H1 (cell line): Measurements from ENCODE around the gene MVD. TPM values are rescaled to one million over a fixed set of nuclear protein-coding genes. Genes with fewer than 3 reads are reported as not detected.

Source experiments
- BACH1 ChIP-seq: IDR thresholded peaks from 2 replicates; pipeline ENCODE4 v1.6.1; 2012; ENCODE audit warnings: low read length, improper control_type of control experiment
- CEBPB ChIP-seq: IDR thresholded peaks from 2 replicates; pipeline ENCODE4 v1.6.1; 2012; ENCODE audit warnings: low read depth, low read length
- MAX ChIP-seq: IDR thresholded peaks from 2 replicates; pipeline ENCODE4 v1.6.1; 2012; ENCODE audit warnings: inconsistent platforms
- NRF1 ChIP-seq: IDR thresholded peaks from 2 replicates; pipeline ENCODE4 v1.6.1; 2011; ENCODE audit warnings: mild to moderate bottlenecking, low read depth, low read length, improper control_type of control experiment
- SIN3A ChIP-seq, 2 experiments: IDR thresholded peaks in 1 of 2; conservative IDR thresholded peaks in 1 of 2; 2 replicates each; pipeline ENCODE4 v1.6.1; 2011 to 2012; ENCODE audit warnings: low read length in 2 of 2, improper control_type of control experiment in 1 of 2, low read depth in 1 of 2, mild to moderate bottlenecking in 1 of 2
- SUZ12 ChIP-seq: fragments of 200-600 bp; sonication (generic); IDR thresholded peaks from 2 replicates; pipeline ENCODE4 v1.6.1; 2012; ENCODE audit warnings: mild to moderate bottlenecking, inconsistent platforms, low read length, moderate library complexity, mixed read lengths
- polyA plus RNA-seq, 7 experiments: library from polyadenylated mRNA; depleted of rRNA in 3 of 7; stranded (reverse) in 5 of 7; unstranded in 2 of 7; fragments of >200 nt in 5 of 7; fragments of 200-250 nt in 2 of 7; gene quantifications; 1 replicate in 5 of 7; 2 replicates in 1 of 7; 4 replicates in 1 of 7; pipeline versions ENCODE4 v1.2.1 to v1.2.3, GENCODE V29; 2011 to 2013; ENCODE audit warnings: missing spikeins in 2 of 7, mixed read lengths in 2 of 7
- total RNA-seq: library from RNA; stranded (reverse); fragmentation: NEBNext Ultra II Directional; extraction: Animal tissue kit (Norgen Biotek cat#: 25700); gene quantifications from 2 replicates; pipeline ENCODE4 v1.2.1, GENCODE V29; 2021
- TF ChIP-seq, protein P1 (sequence below): fragments of 300-600 bp; sonication (generic); IDR thresholded peaks from 2 replicates; pipeline ENCODE4 v1.7.1; 2012; ENCODE audit warnings: low read length, moderate library complexity, mild to moderate bottlenecking, inconsistent platforms; ENCODE audit not compliant: insufficient replicate concordance
- TF ChIP-seq, protein P2 (sequence below), 3 experiments: IDR thresholded peaks; 1 replicate in 2 of 3; 2 replicates in 1 of 3; pipeline versions ENCODE4 v1.5.1 to v1.6.1; 2011; ENCODE audit warnings: low read length in 3 of 3, mild to moderate bottlenecking in 3 of 3, inconsistent platforms in 2 of 3, low read depth in 1 of 3, moderate library complexity in 1 of 3; ENCODE audit not compliant: insufficient read depth in 1 of 3; ENCODE audit errors: control extremely low read depth in 1 of 3

The MVD gene
- total and polyA plus RNA-seq, 2 of the 8 experiments (the other 6 are each of a cell fraction or from before 2014, with no cell fraction given), result 47.2 to 77.3 TPM

DNA sequence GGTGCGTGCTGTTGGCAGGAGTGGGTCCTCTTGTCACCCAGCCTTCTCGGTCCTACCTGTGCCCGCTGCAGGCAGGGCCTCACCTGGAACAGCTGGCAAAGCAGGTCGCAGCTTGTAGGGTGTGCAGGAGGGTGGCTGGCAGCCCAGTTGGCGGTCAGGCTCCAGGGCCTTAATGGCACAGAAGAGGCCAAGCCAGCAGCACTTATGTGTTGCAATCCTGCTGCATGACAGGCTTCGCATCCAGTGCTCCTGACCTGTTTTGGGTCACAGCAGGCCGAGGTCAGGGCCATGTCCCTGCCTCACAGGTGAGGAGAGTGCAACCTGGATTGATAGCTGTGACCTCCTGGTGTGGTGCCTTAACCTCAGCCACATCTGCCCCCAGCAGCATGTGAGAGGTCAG, 60.8 kb downstream of the MVD start (continued):
- TF ChIP-seq, protein P1, sequence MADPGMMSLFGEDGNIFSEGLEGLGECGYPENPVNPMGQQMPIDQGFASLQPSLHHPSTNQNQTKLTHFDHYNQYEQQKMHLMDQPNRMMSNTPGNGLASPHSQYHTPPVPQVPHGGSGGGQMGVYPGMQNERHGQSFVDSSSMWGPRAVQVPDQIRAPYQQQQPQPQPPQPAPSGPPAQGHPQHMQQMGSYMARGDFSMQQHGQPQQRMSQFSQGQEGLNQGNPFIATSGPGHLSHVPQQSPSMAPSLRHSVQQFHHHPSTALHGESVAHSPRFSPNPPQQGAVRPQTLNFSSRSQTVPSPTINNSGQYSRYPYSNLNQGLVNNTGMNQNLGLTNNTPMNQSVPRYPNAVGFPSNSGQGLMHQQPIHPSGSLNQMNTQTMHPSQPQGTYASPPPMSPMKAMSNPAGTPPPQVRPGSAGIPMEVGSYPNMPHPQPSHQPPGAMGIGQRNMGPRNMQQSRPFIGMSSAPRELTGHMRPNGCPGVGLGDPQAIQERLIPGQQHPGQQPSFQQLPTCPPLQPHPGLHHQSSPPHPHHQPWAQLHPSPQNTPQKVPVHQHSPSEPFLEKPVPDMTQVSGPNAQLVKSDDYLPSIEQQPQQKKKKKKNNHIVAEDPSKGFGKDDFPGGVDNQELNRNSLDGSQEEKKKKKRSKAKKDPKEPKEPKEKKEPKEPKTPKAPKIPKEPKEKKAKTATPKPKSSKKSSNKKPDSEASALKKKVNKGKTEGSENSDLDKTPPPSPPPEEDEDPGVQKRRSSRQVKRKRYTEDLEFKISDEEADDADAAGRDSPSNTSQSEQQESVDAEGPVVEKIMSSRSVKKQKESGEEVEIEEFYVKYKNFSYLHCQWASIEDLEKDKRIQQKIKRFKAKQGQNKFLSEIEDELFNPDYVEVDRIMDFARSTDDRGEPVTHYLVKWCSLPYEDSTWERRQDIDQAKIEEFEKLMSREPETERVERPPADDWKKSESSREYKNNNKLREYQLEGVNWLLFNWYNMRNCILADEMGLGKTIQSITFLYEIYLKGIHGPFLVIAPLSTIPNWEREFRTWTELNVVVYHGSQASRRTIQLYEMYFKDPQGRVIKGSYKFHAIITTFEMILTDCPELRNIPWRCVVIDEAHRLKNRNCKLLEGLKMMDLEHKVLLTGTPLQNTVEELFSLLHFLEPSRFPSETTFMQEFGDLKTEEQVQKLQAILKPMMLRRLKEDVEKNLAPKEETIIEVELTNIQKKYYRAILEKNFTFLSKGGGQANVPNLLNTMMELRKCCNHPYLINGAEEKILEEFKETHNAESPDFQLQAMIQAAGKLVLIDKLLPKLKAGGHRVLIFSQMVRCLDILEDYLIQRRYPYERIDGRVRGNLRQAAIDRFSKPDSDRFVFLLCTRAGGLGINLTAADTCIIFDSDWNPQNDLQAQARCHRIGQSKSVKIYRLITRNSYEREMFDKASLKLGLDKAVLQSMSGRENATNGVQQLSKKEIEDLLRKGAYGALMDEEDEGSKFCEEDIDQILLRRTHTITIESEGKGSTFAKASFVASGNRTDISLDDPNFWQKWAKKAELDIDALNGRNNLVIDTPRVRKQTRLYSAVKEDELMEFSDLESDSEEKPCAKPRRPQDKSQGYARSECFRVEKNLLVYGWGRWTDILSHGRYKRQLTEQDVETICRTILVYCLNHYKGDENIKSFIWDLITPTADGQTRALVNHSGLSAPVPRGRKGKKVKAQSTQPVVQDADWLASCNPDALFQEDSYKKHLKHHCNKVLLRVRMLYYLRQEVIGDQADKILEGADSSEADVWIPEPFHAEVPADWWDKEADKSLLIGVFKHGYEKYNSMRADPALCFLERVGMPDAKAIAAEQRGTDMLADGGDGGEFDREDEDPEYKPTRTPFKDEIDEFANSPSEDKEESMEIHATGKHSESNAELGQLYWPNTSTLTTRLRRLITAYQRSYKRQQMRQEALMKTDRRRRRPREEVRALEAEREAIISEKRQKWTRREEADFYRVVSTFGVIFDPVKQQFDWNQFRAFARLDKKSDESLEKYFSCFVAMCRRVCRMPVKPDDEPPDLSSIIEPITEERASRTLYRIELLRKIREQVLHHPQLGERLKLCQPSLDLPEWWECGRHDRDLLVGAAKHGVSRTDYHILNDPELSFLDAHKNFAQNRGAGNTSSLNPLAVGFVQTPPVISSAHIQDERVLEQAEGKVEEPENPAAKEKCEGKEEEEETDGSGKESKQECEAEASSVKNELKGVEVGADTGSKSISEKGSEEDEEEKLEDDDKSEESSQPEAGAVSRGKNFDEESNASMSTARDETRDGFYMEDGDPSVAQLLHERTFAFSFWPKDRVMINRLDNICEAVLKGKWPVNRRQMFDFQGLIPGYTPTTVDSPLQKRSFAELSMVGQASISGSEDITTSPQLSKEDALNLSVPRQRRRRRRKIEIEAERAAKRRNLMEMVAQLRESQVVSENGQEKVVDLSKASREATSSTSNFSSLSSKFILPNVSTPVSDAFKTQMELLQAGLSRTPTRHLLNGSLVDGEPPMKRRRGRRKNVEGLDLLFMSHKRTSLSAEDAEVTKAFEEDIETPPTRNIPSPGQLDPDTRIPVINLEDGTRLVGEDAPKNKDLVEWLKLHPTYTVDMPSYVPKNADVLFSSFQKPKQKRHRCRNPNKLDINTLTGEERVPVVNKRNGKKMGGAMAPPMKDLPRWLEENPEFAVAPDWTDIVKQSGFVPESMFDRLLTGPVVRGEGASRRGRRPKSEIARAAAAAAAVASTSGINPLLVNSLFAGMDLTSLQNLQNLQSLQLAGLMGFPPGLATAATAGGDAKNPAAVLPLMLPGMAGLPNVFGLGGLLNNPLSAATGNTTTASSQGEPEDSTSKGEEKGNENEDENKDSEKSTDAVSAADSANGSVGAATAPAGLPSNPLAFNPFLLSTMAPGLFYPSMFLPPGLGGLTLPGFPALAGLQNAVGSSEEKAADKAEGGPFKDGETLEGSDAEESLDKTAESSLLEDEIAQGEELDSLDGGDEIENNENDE, result no peak
- TF ChIP-seq SUZ12 (no peak), BACH1 (no peak), SIN3A (conservative IDR thresholded peaks at IDR 0.05 in 1 of 2, IDR thresholded peaks at IDR 0.05 in 1 of 2; ENCODE audit: low read depth in 1 of 2, low read length in 2 of 2) (no peak), MAX (no peak), CEBPB (no peak), NRF1 (no peak)
- TF ChIP-seq, protein P2, sequence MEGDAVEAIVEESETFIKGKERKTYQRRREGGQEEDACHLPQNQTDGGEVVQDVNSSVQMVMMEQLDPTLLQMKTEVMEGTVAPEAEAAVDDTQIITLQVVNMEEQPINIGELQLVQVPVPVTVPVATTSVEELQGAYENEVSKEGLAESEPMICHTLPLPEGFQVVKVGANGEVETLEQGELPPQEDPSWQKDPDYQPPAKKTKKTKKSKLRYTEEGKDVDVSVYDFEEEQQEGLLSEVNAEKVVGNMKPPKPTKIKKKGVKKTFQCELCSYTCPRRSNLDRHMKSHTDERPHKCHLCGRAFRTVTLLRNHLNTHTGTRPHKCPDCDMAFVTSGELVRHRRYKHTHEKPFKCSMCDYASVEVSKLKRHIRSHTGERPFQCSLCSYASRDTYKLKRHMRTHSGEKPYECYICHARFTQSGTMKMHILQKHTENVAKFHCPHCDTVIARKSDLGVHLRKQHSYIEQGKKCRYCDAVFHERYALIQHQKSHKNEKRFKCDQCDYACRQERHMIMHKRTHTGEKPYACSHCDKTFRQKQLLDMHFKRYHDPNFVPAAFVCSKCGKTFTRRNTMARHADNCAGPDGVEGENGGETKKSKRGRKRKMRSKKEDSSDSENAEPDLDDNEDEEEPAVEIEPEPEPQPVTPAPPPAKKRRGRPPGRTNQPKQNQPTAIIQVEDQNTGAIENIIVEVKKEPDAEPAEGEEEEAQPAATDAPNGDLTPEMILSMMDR (IDR thresholded peaks at IDR 0.05; ENCODE audit: control extremely low read depth in 1 of 3, insufficient read depth in 1 of 3, low read depth in 1 of 3, low read length in 3 of 3), result no peak
